Mesenchymal stem cell (in vitro differentiated cells and primary cell): ENCODE data around the gene NFATC2.

Experiments
- DNase-seq: peaks from one replicate; pipeline ENCODE4 v3.0.0-alpha.2; 2013
- H2AFZ ChIP-seq: one replicate; pipeline ENCODE4 v1.6.1; 2013; ENCODE audit warnings: low read depth, mild to moderate bottlenecking, control low read depth, inconsistent platforms, low read length, moderate library complexity
- H2AK5ac ChIP-seq: 2 replicates; pipeline ENCODE4 v1.6.1; 2013; ENCODE audit warnings: low read length, moderate library complexity, mild to moderate bottlenecking, inconsistent platforms; ENCODE audit not compliant: severe bottlenecking
- H2BK120ac ChIP-seq: one replicate; pipeline ENCODE4 v1.6.1; 2013; ENCODE audit warnings: low read depth, mild to moderate bottlenecking, inconsistent platforms, low read length, moderate library complexity
- H2BK12ac ChIP-seq, 2 experiments: one replicate each; pipeline ENCODE4 v1.6.1; 2013; ENCODE audit warnings: inconsistent platforms in 2 of 2, low read length in 2 of 2, mild to moderate bottlenecking in 2 of 2, moderate library complexity in 2 of 2, control low read depth in 1 of 2
- H2BK15ac ChIP-seq: one replicate; pipeline ENCODE4 v1.6.1; 2013; ENCODE audit warnings: mild to moderate bottlenecking, low read depth, inconsistent platforms; ENCODE audit not compliant: poor library complexity, severe bottlenecking
- H2BK5ac ChIP-seq: 2 replicates; pipeline ENCODE4 v1.6.1; 2013; ENCODE audit warnings: low read depth, mild to moderate bottlenecking, low read length, control low read depth, inconsistent platforms; ENCODE audit not compliant: poor library complexity, severe bottlenecking
- H3K14ac ChIP-seq, 2 experiments: one replicate each; pipeline ENCODE4 v1.6.1; 2013; ENCODE audit warnings: inconsistent platforms in 2 of 2, low read length in 2 of 2, control low read depth in 1 of 2, mild to moderate bottlenecking in 1 of 2, moderate library complexity in 1 of 2
- H3K18ac ChIP-seq, 2 experiments: one replicate each; pipeline ENCODE4 v1.6.1; 2013; ENCODE audit warnings: inconsistent platforms in 2 of 2, low read length in 2 of 2, control low read depth in 1 of 2, low read depth in 1 of 2, mild to moderate bottlenecking in 1 of 2
- H3K23ac ChIP-seq, 2 experiments: one replicate each; pipeline ENCODE4 v1.6.1; 2013; ENCODE audit warnings: inconsistent platforms in 2 of 2, low read length in 2 of 2, mild to moderate bottlenecking in 2 of 2, moderate library complexity in 2 of 2, control low read depth in 1 of 2
- H3K27ac ChIP-seq: 2 replicates; pipeline ENCODE4 v1.5.1; 2013; ENCODE audit warnings: mild to moderate bottlenecking, moderate library complexity, low read length, control low read depth, inconsistent platforms; ENCODE audit not compliant: poor library complexity, severe bottlenecking
- H3K27me3 ChIP-seq, 2 experiments: 2 replicates each; pipeline versions ENCODE4 v1.6.1 to v1.7.0; 2013; ENCODE audit warnings: low read length in 2 of 2, mild to moderate bottlenecking in 2 of 2, moderate library complexity in 2 of 2, control low read depth in 1 of 2, inconsistent platforms in 1 of 2; ENCODE audit not compliant: control insufficient read depth in 1 of 2, insufficient read depth in 1 of 2
- H3K36me3 ChIP-seq, 2 experiments: 2 replicates each; pipeline versions ENCODE4 v1.6.1 to v1.7.0; 2013; ENCODE audit warnings: low read length in 2 of 2, control low read depth in 1 of 2, inconsistent platforms in 1 of 2, low read depth in 1 of 2, mild to moderate bottlenecking in 1 of 2; ENCODE audit not compliant: insufficient read depth in 2 of 2, control insufficient read depth in 1 of 2
- H3K4ac ChIP-seq, 2 experiments: one replicate each; pipeline ENCODE4 v1.6.1; 2013; ENCODE audit warnings: inconsistent platforms in 2 of 2, low read length in 2 of 2, mild to moderate bottlenecking in 2 of 2, moderate library complexity in 2 of 2, control low read depth in 1 of 2, low read depth in 1 of 2
- H3K4me1 ChIP-seq: 2 replicates; pipeline ENCODE4 v1.6.1; 2013; ENCODE audit warnings: low read depth, low read length, control low read depth; ENCODE audit not compliant: control insufficient read depth, insufficient read depth
- H3K4me2 ChIP-seq: 2 replicates; pipeline ENCODE4 v1.6.1; 2013; ENCODE audit warnings: low read length, mild to moderate bottlenecking, inconsistent platforms; ENCODE audit not compliant: poor library complexity, severe bottlenecking
- H3K4me3 ChIP-seq, 2 experiments: 2 replicates each; pipeline versions ENCODE4 v1.5.1 to v1.7.0; 2013; ENCODE audit warnings: low read length in 2 of 2, mild to moderate bottlenecking in 2 of 2, control low read depth in 1 of 2, low read depth in 1 of 2; ENCODE audit not compliant: insufficient read depth in 1 of 2
- H3K79me1 ChIP-seq: replicated peaks from 2 replicates; pipeline ENCODE4 v1.6.1; 2013; ENCODE audit warnings: mild to moderate bottlenecking, control low read depth, low read length, inconsistent platforms; ENCODE audit not compliant: poor library complexity, severe bottlenecking
- H3K9ac ChIP-seq: 2 replicates; pipeline ENCODE4 v1.7.0; 2013; ENCODE audit warnings: mild to moderate bottlenecking, low read length, moderate library complexity
- H3K9me3 ChIP-seq: 2 replicates; pipeline ENCODE4 v1.7.0; 2013; ENCODE audit warnings: mild to moderate bottlenecking, low read length; ENCODE audit not compliant: control insufficient read depth
- H4K8ac ChIP-seq: one replicate; pipeline ENCODE4 v1.6.1; 2013; ENCODE audit warnings: inconsistent platforms, mild to moderate bottlenecking, low read length, moderate library complexity
- H4K91ac ChIP-seq: one replicate; pipeline ENCODE4 v1.6.1; 2013; ENCODE audit warnings: mild to moderate bottlenecking, low read length, inconsistent platforms
- WGBS: methylation state at CpG from one replicate; pipeline ENCODE4 v1.1.7; 2013; ENCODE audit warnings: mixed read lengths; 5-methylcytosine and 5-hydroxymethylcytosine counted together

NFATC2 gene

DNA sequence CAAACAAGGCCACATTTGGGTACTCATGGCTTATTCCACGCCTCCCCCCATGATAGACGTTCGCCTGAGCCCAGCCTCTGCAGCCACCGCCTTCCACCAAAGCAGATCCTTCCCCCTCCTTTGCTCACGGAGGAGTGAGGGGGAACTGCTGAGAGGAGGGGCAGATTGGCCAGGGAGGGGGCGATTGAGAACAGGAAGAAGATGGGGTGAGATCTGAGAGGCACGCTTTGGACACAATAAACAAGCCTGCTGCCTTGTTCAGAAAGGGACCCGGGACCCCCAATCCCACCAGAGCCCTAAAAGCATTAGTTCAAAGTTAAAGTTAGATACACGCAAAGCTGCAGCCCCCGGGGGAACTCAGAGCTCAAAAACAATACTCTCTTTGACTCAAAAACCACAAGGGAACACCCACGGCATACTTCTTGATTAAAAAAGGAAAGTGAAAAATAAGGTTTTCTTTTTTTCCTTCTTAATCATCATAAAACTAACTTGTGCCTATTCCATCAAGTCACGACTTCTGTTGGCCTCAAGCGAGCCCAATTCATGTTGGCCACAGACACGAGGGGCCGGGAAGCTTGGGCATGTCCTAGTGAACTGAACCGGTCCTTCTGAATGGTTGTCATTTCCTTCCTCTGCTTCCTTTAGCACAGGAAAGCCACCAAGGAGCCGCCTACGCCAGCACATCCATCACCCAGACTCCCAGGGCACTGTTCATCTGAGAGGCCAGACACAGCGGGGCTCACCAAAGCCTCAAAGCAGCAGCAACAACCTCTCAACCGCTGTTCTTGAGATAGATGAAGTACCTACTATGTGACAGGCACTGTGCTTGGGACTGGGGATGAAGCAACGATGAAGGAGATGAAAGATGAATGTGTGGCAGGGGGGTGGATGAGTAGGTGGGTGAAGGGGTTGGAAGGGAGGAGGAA, 44.7 kb downstream of the NFATC2 start:
- no peak overlapping the region for H2BK12ac ChIP-seq
- no peak overlapping the region for H3K4me2 ChIP-seq
- no peaks in the 10 kb centered on the region for H3K36me3 ChIP-seq
- no peak overlapping the region for H3K4me3 ChIP-seq
- no peak overlapping the region for H3K23ac ChIP-seq
- no peaks in the 10 kb centered on the region for H3K4me1 ChIP-seq
- H3K4ac ChIP-seq = no peak overlapping the region
- H3K18ac ChIP-seq = no peak overlapping the region
- peak overlapping the region; percentile 12 for H4K8ac ChIP-seq
- H3K9me3 ChIP-seq = no peaks in the 10 kb centered on the region
- no peak overlapping the region for H2AK5ac ChIP-seq
- no peak overlapping the region for H2BK15ac ChIP-seq
- H3K27ac ChIP-seq = no peak overlapping the region
- H2AFZ ChIP-seq = no peak overlapping the region
- WGBS = 84% methylated on average over 16 of the region's 21 CpGs
- H2BK5ac ChIP-seq = no peak overlapping the region
- DNase-seq = no peak
- H3K27me3 ChIP-seq = peaks cover 26 to 28% of the 10 kb centered on the region in 2 experiments
- no peak overlapping the region for H3K14ac ChIP-seq
- no peak overlapping the region for H4K91ac ChIP-seq
- H3K9ac ChIP-seq = no peak overlapping the region
- H2BK120ac ChIP-seq = no peak overlapping the region
- no peaks in the 10 kb centered on the region for H3K79me1 ChIP-seq

DNA sequence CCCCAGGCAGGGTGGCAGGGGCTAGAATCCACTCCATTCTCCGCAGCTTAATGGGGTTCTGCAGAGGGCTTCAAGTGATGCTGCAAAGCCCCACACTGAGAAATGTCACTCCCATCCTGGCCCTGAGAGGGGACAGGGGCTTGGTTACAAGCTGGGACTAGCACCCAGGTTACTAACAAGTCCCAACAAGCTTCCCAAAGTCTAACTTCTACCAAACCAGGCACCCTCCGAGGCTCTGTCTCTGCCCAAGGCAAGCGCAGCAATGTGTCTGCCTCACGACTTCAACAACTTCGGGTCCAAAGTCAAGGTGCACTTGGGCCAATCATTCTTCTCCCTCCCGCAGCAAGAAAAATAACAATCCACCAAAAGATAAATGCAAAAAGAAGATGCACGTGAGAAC, 45.6 kb downstream of the NFATC2 start:
- H3K23ac ChIP-seq = no peak overlapping the region
- no peak overlapping the region for H3K4ac ChIP-seq
- DNase-seq = no peak
- no peak overlapping the region for H3K4me3 ChIP-seq
- no peaks in the 10 kb centered on the region for H3K9me3 ChIP-seq
- no peaks in the 10 kb centered on the region for H3K4me1 ChIP-seq
- 97% methylated on average over 7 of the region's 7 CpGs for WGBS
- no peak overlapping the region for H2AFZ ChIP-seq
- no peak overlapping the region for H3K27ac ChIP-seq
- no peak overlapping the region for H3K9ac ChIP-seq
- no peaks in the 10 kb centered on the region for H3K79me1 ChIP-seq
- no peak overlapping the region for H2BK120ac ChIP-seq
- no peak overlapping the region for H3K14ac ChIP-seq
- H3K18ac ChIP-seq = no peak overlapping the region
- H3K27me3 ChIP-seq = peaks cover 25 to 26% of the 10 kb centered on the region in 2 experiments
- H4K8ac ChIP-seq = no peak overlapping the region
- no peak overlapping the region for H2AK5ac ChIP-seq
- H3K4me2 ChIP-seq = no peak overlapping the region
- no peak overlapping the region for H4K91ac ChIP-seq
- H2BK12ac ChIP-seq = no peak overlapping the region
- no peak overlapping the region for H2BK5ac ChIP-seq
- H3K36me3 ChIP-seq = no peaks in the 10 kb centered on the region
- H2BK15ac ChIP-seq = no peak overlapping the region

DNA sequence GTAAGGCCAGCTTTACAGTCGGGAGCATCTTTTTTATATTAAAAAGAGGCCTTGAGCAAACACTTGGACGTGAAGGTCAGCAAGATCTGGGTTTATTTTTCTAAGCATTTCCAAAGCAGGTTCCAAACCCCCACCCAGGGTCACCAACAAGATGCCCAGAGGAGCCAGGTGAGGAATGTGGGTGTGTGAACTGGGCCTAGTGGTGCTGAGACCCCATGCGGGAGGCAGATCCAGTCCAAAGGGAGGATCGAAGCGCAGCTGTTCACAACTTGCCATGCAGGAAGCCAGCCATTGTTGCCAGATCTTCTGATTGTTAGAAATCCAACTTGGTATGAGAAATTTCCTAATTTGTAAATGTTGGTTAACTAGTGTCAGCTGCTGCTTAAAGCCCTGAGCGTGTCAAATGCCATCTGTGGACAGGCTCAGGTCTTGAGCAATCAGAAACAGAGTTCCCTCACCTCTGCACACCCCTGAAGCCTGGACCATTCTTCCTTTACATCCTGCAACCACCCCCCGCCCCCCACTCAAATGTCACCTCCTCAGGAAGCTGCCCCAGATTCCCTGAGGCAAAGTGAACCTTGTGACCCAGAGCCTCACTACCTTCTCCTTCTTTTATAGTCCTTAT, 46.5 kb downstream of the NFATC2 start:
- no peak overlapping the region for H4K91ac ChIP-seq
- no peaks in the 10 kb centered on the region for H3K79me1 ChIP-seq
- no peak overlapping the region for H3K14ac ChIP-seq
- no peak overlapping the region for H2BK12ac ChIP-seq
- H3K4ac ChIP-seq = no peak overlapping the region
- no peak overlapping the region for H3K4me3 ChIP-seq
- no peaks in the 10 kb centered on the region for H3K9me3 ChIP-seq
- no peak overlapping the region for H2BK120ac ChIP-seq
- no peaks in the 10 kb centered on the region for H3K36me3 ChIP-seq
- no peak for DNase-seq
- no peak overlapping the region for H2BK15ac ChIP-seq
- peaks cover 23 to 31% of the 10 kb centered on the region in 2 experiments for H3K27me3 ChIP-seq
- no peak overlapping the region for H3K18ac ChIP-seq
- H2AFZ ChIP-seq = no peak overlapping the region
- H3K4me2 ChIP-seq = no peak overlapping the region
- H4K8ac ChIP-seq = no peak overlapping the region
- H2AK5ac ChIP-seq = no peak overlapping the region
- no peak overlapping the region for H3K9ac ChIP-seq
- H3K4me1 ChIP-seq = no peaks in the 10 kb centered on the region
- H3K23ac ChIP-seq = no peak overlapping the region
- no peak overlapping the region for H3K27ac ChIP-seq
- WGBS = 90% methylated on average over 6 of the region's 7 CpGs
- H2BK5ac ChIP-seq = no peak overlapping the region

DNA sequence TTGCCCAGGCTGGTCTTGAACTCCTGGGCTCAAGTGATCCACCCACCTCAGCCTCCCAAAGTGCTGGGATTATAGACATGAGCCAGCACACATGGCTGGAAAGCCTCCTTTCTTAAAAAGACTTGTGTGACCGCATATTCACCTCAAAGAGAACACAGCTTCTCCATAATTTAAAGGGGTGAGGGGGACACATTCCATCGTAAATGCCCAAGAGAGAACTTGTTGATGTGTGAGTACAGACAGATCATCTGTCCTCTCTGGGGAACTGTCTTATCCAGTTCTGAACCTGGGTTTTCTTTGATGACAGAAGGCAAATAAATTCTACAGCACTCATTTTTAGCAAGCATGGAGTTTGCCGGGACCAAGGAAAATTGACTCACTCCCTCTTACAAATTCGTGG, 47.2 kb downstream of the NFATC2 start:
- Histone ChIP-seq H3K79me1 (no peaks in the 10 kb centered on the region), H3K4ac (no peak overlapping the region), H3K4me1 (no peaks in the 10 kb centered on the region), H3K23ac (no peak overlapping the region), H2BK15ac (no peak overlapping the region), H3K4me2 (no peak overlapping the region), H2BK120ac (no peak overlapping the region), H2AFZ (no peak overlapping the region), H4K8ac (no peak overlapping the region), H3K14ac (no peak overlapping the region), H3K27me3 (peaks cover 23 to 31% of the 10 kb centered on the region in 2 experiments), H3K36me3 (no peaks in the 10 kb centered on the region), H4K91ac (no peak overlapping the region), H2BK12ac (no peak overlapping the region), H3K9me3 (no peaks in the 10 kb centered on the region), H2BK5ac (no peak overlapping the region), H3K18ac (no peak overlapping the region), H2AK5ac (no peak overlapping the region), H3K27ac (no peak overlapping the region), H3K4me3 (no peak overlapping the region), H3K9ac (no peak overlapping the region)
- 74% methylated on average over 3 of the region's 4 CpGs for WGBS
- no peak for DNase-seq
